ENCODE results near the gene GPA33. TPM values are rescaled to one million over a fixed set of nuclear protein-coding genes. Genes with fewer than 3 reads are reported as not detected.

Gene GPA33
- total and polyA plus RNA-seq, 10 donors, result 0.07 to 1.4 (median 0.79) TPM

DNA sequence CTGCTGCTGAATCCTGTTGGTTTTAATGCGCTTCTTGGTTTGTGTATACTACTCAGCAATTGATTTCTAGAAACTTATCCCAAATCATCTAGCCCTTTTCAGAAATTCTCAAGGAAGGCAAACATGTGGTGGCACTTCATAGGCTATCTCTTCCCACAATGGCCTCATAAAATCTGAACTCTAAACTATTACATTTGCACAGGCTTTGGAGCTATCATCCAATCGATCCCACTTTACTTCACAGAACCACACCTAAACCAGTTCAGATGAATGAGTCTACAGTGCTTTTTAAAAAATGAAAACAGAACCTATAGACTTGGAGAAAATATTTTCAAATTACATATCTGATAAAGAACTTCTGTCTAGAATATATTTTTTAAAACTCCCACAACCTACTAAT lies 10.6 kb upstream of the GPA33 start:
- intact Hi-C loops (cut with DNase I; ENCODE audit: low total_unique reads), result no loop called here
- DNase-seq, result no peak

DNA sequence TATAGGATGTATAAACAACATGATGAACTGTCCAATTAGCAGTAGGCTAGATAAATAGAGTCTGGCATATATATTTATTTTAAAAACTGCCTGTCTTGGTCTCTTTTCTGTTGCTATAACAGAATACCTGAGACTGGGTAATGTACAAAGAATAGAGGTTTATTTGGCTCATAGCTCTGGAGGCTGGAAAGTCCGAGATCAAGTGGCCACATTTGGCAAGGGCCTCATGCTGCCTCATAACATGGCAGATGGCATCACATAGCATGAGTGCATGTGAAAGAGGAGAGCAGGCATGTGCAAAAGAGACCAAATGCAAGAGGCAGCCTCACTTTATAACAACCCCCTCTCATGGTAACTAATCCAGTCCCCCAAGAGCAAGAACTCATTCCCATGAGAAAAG lies 9.7 kb upstream of the GPA33 start:
- WGBS, 5 donors, result 75 to 100% (median 90%) methylated on average over 1 of the region's 1 CpG
- TF ChIP-seq, protein P1, sequence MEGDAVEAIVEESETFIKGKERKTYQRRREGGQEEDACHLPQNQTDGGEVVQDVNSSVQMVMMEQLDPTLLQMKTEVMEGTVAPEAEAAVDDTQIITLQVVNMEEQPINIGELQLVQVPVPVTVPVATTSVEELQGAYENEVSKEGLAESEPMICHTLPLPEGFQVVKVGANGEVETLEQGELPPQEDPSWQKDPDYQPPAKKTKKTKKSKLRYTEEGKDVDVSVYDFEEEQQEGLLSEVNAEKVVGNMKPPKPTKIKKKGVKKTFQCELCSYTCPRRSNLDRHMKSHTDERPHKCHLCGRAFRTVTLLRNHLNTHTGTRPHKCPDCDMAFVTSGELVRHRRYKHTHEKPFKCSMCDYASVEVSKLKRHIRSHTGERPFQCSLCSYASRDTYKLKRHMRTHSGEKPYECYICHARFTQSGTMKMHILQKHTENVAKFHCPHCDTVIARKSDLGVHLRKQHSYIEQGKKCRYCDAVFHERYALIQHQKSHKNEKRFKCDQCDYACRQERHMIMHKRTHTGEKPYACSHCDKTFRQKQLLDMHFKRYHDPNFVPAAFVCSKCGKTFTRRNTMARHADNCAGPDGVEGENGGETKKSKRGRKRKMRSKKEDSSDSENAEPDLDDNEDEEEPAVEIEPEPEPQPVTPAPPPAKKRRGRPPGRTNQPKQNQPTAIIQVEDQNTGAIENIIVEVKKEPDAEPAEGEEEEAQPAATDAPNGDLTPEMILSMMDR (IDR thresholded peaks at IDR 0.05 in 8 of 11, conservative IDR thresholded peaks at IDR 0.05 in 3 of 11), result no peak
- TF ChIP-seq POLR2AphosphoS5 (IDR thresholded peaks at IDR 0.05) (no peak), POLR2A (IDR thresholded peaks at IDR 0.05) (no peak)
- H3K4me1 ChIP-seq, result peaks cover 7 to 14% (median 10%) of the 10 kb centered on the region in 6 donors
- H3K4me3 ChIP-seq, result no peak overlapping the region
- peaks cover 0 to 4% (median 0%) of the 10 kb centered on the region in 8 donors for H3K9me3 ChIP-seq
- intact Hi-C loops (cut with DNase I; ENCODE audit: low total_unique reads), result no loop called here
- H3K27me3 ChIP-seq (replicated peaks in 1 of 7), result peaks cover 0 to 5% (median 0%) of the 10 kb centered on the region in 7 donors
- H3K27ac ChIP-seq, result no peak overlapping the region
- no peak for DNase-seq
- no peaks in the 10 kb centered on the region for H3K36me3 ChIP-seq

More for the DNA sequence above, 10.6 kb upstream of the GPA33 start:
- TF ChIP-seq POLR2A (IDR thresholded peaks at IDR 0.05) (no peak), POLR2AphosphoS5 (IDR thresholded peaks at IDR 0.05) (no peak)
- TF ChIP-seq, protein P1 (IDR thresholded peaks at IDR 0.05 in 8 of 11, conservative IDR thresholded peaks at IDR 0.05 in 3 of 11), result no peak
- peaks cover 12 to 21% (median 18%) of the 10 kb centered on the region in 6 donors for H3K4me1 ChIP-seq
- WGBS, 5 donors, result 90 to 100% (median 92%) methylated on average over 2 of the region's 2 CpGs
- H3K27ac ChIP-seq, result no peak overlapping the region
- H3K9me3 ChIP-seq, result peaks cover 0 to 4% (median 0%) of the 10 kb centered on the region in 8 donors
- no peak overlapping the region for H3K4me3 ChIP-seq
- H3K27me3 ChIP-seq (replicated peaks in 1 of 7), result peaks cover 0 to 5% (median 0%) of the 10 kb centered on the region in 7 donors
- no peaks in the 10 kb centered on the region for H3K36me3 ChIP-seq

GRCh38 chr1:167095368-167095767 lies 5.2 kb upstream of the GPA33 start:
- H3K4me1 ChIP-seq, result peaks cover 0 to 8% (median 0%) of the 10 kb centered on the region in 6 donors
- H3K27me3 ChIP-seq (replicated peaks in 1 of 7), result no peaks in the 10 kb centered on the region
- no peak overlapping the region for H3K4me3 ChIP-seq
- WGBS, 5 donors, result 23 to 37% (median 28%) methylated on average over 5 of the region's 5 CpGs
- TF ChIP-seq, protein P1 (IDR thresholded peaks at IDR 0.05 in 8 of 11, conservative IDR thresholded peaks at IDR 0.05 in 3 of 11), result no peak
- TF ChIP-seq POLR2A (IDR thresholded peaks at IDR 0.05) (no peak), POLR2AphosphoS5 (IDR thresholded peaks at IDR 0.05) (no peak)
- DNase-seq, result no peak
- H3K27ac ChIP-seq, result no peak overlapping the region
- peaks cover 0 to 4% (median 0%) of the 10 kb centered on the region in 8 donors for H3K9me3 ChIP-seq
- intact Hi-C loops (cut with DNase I; ENCODE audit: low total_unique reads), result no loop called here
- no peaks in the 10 kb centered on the region for H3K36me3 ChIP-seq

- Histone ChIP-seq H3K27ac (no peak overlapping the region), H3K36me3 (no peaks in the 10 kb centered on the region), H3K4me3 (no peak overlapping the region), H3K9me3 (peaks cover 0 to 4% (median 0%) of the 10 kb centered on the region in 8 donors), H3K27me3 (replicated peaks in 1 of 7) (no peaks in the 10 kb centered on the region), H3K4me1 (peaks cover 0 to 15% (median 2%) of the 10 kb centered on the region in 6 donors)
- TF ChIP-seq POLR2AphosphoS5 (IDR thresholded peaks at IDR 0.05), result no peak
- TF ChIP-seq, protein P1 (IDR thresholded peaks at IDR 0.05 in 8 of 11, conservative IDR thresholded peaks at IDR 0.05 in 3 of 11), result no peak
- TF ChIP-seq POLR2A (IDR thresholded peaks at IDR 0.05), result no peak
- WGBS, 5 donors, result 89 to 93% (median 93%) methylated on average over 8 of the region's 8 CpGs
- DNase-seq, result no peak
- intact Hi-C loops (cut with DNase I; ENCODE audit: low total_unique reads), result no loop called here
These were observed 4.5 kb upstream of the GPA33 start for GRCh38 chr1:167094690-167095089.
